HEK293 (cell line): ENCODE measurements around the gene PRKCZ.

ENCODE experiments used
- GLI4 ChIP-seq: fragments of 450-650 bp; formaldehyde crosslinking; IDR thresholded peaks from 2 replicates; pipeline ENCODE4 v1.5.1; 2016; ENCODE audit warnings: missing biosample characterization, missing genetic modification characterization
- MYNN ChIP-seq: fragments of 450-650 bp; formaldehyde crosslinking; IDR thresholded peaks from 2 replicates; pipeline ENCODE4 v1.5.1; 2016; ENCODE audit warnings: missing biosample characterization, missing genetic modification characterization, borderline replicate concordance
- REPIN1 ChIP-seq: fragments of 450-650 bp; formaldehyde crosslinking; IDR thresholded peaks from 2 replicates; pipeline ENCODE4 v1.5.1; 2017; ENCODE audit warnings: missing biosample characterization, missing genetic modification characterization, low read depth

GRCh38 chr1:2198571-2198970 is 148.4 kb downstream of the PRKCZ start:
- TF ChIP-seq GLI4 (tag by site-specific recombination) (no peak), MYNN (no peak), REPIN1 (no peak)
